ENCODE data around the gene TST.

DNA sequence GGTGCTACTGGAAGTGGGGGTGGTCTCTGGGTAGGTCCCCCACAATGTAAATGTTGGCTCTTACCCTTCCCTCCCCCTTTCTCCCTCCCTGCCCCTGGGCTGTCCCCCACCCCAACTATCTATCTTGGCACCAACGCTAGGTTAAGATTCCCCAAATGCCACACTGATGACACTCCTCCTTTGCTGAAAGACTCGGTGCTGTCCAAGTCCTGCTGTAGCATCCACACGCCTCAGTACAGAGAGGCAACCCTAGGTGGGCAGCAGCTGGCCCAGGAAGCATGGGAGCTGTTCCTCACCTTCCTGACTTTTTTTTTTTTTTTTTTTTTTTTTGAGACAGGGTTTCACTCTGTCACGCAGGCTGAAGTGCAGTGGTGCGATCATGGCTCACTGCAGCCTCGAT lies 28.9 kb upstream of the TST start:
- TF ChIP-seq, protein P1, sequence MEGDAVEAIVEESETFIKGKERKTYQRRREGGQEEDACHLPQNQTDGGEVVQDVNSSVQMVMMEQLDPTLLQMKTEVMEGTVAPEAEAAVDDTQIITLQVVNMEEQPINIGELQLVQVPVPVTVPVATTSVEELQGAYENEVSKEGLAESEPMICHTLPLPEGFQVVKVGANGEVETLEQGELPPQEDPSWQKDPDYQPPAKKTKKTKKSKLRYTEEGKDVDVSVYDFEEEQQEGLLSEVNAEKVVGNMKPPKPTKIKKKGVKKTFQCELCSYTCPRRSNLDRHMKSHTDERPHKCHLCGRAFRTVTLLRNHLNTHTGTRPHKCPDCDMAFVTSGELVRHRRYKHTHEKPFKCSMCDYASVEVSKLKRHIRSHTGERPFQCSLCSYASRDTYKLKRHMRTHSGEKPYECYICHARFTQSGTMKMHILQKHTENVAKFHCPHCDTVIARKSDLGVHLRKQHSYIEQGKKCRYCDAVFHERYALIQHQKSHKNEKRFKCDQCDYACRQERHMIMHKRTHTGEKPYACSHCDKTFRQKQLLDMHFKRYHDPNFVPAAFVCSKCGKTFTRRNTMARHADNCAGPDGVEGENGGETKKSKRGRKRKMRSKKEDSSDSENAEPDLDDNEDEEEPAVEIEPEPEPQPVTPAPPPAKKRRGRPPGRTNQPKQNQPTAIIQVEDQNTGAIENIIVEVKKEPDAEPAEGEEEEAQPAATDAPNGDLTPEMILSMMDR (conservative IDR thresholded peaks at IDR 0.05; ENCODE audit: low read length), result no peak
- no peak for TF ChIP-seq EZH2phosphoT487 (IDR thresholded peaks at IDR 0.05; ENCODE audit: borderline replicate concordance)
